Kasumi-1 (cell line): ENCODE data around the gene IRAK4.
"Not testable (repeated sequence)": the region's sequence is repeated elsewhere in the genome, so short reads cannot be mapped to it uniquely, and the experiment has no call there.

Experiments
- DNase-seq, 2 experiments: peaks; one replicate each; lab custom pipeline; 2025; lab: John Stamatoyannopoulos, UW

Gene IRAK4

DNA sequence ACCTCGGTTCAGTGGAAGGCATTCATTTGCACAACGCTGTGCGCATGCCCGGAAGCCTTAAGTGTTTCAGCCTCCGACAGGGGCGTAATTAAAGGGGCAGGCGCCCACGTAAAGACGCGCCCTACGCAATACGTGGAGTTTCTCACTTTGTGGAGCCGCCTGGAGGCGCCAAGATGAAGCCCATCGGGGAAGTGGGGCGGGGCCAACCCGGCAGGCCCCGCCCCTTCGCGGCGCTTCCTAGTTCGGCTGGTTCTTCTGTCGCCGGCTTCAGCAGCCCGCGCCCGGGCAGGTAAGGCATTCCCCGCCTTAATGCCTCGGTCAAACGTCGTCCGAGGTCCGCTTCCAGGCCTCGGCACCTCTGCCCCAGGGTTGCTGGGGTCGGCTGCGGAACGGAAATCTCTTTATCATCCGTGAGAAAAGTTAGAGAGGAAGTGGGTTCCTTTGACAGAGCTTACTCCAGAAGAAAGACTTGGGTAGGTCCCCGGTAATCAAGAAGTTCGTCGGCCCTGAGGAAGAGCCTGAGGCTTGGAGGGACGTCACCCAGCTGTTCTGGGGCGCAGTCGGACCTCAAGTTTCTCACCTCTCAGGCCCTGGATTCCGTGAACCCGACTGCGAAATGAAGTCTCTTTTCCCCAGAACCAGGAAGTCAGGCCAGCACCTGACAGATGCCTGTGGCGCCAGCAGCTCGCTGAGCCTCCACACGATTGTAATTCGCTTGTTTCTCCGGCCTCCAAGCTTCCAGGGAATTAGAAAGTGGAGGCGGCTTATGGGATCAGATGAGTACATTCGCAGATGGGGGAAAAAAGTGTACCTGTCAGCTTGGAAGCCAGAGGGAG lies at the start of gene IRAK4, which contains the start of gene PUS7L:
IRAK4 (plus strand) TSS at position 224 of the 836 bp plus-strand sequence. CDS start 9,161 bp downstream, outside the sequence.
PUS7L (minus strand) TSS at position 63 of the 836 bp plus-strand sequence. CDS start 3,545 bp downstream, outside the sequence.
- DNase-seq = peak; percentile 93 to 96

DNA sequence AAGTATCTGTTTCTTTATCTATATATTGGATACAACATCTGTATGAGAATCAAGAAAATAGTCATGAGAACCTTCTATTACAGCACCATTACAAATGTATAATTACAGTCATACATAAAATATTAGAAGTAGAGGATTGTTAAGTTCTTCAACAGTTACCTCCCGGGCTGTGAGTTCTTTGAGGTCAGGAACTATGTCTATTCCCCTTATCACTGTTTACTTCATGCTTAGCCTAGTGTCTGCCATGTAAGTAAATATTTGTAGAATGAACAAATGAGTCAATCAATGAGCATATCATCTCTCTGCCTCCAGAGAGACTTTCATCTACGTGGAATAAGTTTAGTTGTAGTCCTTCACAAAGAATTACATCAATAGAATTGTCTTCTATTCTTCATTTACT lies 47.4 kb upstream of the IRAK4 start:
- DNase-seq = no peak

DNA sequence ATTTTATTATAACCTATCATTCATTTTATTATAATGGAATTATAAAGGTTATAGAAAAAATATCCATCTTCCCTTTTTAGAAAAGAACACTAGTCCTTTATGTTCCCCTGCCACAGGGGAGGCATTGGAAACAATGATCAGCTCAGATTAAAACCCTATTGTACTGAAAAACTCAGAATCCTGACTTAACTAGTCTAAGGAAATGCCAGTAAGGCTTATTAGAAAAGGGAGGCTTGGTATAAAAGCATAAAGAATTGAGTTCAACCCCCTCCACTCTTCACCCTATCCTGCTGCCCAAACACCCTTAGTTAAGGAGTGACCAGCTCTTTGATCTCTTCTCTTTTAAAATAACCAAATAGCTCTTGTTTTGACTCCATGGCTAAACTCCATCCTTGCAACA lies 36.1 kb upstream of the IRAK4 start:
- no peak for DNase-seq

DNA sequence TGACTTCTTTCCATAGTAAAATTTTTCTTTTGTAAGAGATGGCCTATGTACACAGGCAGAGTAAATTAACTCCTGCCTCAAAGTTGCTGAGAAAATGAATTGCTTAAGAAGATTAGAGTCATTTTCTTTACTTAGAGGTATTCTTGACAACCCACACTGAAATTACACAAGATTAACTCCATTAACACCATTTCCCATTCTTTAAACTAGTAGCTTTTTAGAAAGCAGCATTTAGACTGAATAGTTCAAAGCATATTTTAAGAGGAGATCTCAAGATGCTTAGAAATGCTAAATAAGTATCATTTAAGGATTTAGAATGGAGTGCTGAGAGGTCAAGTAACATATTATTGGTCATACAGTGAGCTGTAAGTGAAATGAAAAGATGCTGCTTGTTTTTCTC lies 35.6 kb upstream of the IRAK4 start:
- DNase-seq = no peak

DNA sequence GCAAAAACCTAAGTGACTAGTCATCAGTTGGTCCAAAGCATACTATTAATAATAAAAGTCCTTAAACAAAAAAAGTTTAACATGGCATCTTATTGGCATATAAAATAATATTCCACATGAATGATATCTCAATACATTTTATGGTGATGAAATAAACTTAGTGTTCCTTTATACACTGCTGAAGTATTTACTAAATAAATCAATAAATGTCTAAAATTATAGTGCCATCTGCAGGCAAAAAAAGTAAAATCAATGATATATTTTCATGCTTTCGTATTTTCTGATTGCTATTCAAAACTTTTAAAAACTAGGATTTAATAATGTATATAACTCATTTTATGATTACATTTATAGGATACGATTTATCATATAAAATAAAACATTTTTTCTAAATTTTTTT lies 30.6 kb upstream of the IRAK4 start:
- DNase-seq = peak; percentile 4 to 28

DNA sequence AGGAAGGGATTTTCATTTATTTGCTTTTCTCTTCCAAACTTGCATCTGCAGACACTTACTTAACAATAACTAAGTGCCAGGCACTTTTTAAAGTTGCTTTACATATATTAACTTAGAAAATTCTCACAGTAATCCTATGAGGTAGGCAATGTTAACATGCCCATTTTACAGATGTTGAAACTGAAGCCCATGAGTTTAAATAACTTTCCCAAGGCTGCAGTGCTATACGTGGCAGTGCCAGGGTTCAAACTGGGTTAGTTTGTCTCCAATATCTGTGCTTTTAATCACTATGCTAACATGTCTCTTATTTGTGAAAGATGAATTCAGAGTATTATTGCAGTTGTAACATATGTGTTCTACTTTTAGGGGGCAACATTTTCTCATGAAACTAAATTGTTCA lies 30.1 kb upstream of the IRAK4 start:
- peak in 1 of 2 experiments; percentile 6 for DNase-seq

DNA sequence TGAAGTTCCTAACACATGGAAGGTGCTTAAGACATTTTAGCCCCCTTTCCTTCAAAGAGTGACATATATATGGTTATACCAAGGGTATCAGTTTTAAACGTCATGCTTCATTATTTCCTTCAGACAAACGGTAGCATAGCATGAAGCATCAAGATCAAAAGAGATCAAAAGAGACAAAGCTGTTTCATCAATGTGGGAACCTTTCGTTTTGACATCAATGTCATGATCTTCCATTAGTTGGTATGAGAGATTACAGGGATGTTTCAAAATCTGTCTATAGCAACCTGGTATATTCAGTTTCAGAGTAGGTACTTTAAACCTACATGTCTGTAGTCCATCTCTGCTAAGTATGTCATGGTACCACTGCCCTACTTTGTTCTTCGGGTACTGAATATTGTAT lies 28.5 kb upstream of the IRAK4 start:
- no peak for DNase-seq

DNA sequence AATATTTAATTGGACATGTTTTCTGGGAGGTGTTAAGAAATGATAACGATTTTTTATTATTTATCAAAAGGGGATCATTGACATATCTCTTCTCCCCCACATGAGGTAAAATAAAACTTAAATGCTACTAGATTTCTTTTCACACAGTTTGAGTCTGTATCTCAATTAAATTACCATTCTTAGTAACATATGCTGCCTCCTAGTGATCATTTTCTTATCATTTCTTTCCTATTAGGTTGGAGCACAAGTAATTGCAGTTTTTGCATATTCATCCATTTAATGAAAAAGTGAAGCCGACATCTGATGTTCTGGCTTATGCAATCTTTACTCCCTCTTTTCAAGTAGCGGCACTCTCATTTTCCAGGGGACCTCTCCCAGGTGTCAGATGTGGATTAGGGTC lies 25.1 kb upstream of the IRAK4 start:
- peak; percentile 14 to 20 for DNase-seq

DNA sequence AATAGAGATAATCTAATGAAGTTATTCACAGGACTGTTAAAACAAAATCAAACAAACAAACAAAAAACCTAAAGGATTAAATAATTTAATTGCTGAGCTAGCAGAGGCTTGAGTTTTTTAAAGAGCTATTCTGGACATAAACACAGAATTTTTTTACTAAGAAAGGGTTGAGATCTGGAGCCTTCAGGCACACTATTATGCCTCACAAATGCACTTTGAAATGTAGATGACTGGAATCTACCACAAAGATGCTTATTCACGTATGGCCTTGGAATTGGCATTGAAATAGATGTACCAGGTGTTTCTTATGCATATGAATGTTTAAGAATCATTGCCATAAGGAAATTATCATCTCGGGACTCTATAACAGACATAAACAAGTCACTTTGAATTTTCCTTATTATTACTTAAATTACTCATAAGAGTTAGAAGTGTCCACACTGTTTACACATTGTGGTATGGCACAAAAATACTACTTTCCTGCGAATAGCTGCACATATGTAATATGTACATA lies 21.8 kb upstream of the IRAK4 start:
- DNase-seq = no peak

DNA sequence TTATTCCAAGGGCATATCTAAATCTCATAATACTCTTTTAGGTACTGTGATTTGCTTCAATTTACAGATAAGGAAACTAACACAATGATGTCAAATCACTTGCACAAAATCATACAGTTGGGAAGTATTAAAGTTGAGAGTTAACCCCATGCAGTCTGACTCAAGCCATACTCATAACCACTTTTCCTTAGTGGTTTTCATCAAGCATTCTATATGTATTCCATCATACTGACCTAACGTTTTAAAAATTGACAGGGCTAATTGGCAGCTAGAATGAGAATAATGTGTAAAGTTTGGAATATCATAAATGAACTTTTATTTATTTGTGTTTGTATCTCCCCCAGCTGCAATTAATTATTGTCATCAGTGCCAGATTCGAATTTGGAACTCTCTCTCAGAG lies 21.1 kb upstream of the IRAK4 start:
- DNase-seq = no peak

DNA sequence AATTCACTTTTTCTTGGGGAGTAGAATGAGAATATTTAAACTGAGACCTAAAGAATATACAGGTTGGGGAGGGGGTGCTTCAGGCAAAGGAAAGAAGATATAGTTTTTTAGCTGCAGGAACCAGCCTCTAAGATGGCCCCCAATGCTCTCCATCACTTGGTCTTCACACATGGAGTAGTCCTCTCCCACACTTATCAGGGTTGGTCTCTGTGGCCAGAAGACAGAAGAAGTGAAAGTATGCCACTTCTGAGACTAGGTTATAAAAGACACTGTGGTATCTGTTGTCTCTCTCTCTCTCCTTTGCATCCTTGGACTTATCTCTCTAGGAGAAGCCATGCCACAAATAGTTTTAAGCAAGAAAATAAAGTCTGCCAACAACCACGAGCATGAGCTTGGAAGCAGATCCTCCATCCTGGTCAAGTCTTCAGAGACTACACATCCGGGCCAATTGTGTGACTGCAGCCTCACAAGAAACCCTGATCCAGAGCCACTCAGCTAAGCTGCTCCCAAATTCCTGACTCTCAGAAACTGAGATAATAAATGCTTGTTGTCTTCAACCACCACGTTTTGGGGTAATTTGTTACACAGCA lies 18.1 kb upstream of the IRAK4 start:
- no peak for DNase-seq

DNA sequence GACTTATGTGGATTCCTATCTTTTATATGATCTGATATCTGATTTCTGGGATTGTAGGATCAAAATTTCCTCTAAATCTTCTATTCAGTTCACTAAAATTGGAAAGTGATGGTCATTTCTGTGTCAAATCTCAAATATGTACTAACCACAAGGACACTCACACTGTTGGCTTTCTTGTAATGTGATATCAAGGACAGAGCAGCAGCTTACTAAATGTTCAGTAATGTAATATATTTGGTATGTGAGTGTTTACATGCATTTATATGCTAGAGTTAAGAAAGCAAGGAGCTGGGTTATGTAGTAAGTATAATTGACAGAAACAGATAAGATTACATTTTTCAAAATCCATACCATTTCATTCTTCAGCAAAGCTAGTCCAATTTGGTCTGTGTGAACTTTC lies 16.6 kb upstream of the IRAK4 start:
- DNase-seq = no peak

DNA sequence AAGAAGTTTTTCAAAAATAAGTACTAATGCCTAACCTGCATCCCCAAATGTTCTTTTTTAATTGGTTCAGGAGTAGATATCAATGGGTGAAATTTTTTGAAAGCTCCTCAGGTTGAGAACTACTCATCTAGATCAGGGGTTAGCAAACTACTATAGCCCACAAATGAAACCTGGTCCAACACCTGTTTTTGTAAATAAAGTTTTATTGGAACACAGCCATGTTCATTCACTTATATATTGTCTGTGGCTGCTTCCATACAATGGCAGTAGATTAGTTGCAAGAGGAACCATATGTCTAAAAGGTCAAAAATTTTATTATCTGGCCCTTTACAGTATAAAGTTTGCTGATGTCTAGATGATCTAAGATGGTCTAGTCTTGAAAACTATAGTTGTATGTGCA lies 13.9 kb upstream of the IRAK4 start:
- DNase-seq = no peak

DNA sequence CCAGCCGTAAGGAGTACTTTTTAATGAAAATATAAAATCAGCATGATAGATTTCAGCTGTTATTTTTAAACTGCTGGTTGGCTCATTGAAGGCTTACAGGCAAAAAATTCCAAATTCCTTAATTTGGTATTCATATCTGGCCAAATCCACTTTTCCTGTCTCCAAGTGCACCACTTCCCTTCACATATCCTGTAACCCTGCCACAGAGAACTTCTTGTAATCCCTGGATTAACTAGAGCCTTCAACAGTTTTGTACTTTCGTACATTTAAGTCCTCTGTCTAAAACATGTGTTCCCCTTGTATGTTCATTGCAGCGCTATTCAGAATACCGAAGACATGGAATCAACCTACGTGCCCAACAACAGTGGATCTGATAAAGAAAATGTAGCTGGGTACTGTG lies 9.7 kb upstream of the IRAK4 start:
- DNase-seq = no peak

DNA sequence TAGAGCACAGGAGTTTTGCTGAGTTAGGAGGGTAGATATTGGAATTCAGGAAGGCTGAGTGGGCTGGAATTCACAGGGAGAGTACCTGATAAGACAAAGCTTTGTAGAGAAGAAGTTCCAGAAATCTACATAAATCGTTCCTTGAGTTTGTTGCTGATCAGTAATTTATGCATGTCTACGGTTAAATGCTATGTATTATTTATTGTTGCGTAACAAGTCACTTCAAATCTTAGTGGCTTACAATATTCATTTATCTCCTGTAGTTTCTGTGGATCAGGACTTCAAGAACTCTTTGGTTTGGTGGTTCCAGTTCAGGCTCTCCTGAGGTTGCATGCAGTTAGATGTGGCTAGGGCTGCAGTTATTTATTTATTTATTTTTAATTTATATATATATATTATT lies 7.9 kb upstream of the IRAK4 start:
- DNase-seq = no peak

DNA sequence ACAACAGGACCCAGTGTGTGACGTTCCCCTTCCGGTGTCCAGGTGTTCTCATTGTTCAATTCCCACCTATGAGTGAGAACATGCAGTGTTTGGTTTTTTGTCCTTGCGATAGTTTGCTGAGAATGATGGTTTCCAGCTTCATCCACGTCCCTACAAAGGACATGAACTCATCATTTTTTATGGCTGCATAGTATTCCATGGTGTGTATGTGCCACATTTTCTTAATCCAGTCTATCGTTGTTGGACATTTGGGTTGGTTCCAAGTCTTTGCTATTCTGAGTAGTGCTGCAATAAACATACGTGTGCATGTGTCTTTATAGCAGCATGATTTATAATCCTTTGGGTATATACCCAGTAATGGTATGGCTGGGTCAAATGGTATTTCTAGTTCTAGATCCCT lies 7.4 kb upstream of the IRAK4 start:
- not testable (repeated sequence) for DNase-seq

DNA sequence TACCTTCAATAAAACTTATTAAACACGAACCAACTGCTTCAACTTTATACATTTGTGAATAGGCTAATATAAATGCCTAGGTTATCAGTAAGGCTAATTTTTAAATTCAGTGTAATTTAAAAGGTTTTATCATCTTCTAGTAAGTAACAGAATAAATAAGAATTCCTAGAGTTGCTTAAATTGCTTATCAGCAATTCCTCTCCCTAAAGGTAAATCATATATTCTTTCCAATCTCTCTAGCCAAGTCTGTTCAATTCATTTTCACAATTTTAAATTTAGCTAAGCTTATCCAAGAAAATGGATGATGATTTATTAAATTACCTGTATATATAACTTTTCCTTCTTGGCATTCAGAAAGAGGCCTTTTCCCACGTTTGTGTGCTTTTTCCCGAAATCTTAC lies 4.7 kb upstream of the IRAK4 start:
- DNase-seq = no peak

DNA sequence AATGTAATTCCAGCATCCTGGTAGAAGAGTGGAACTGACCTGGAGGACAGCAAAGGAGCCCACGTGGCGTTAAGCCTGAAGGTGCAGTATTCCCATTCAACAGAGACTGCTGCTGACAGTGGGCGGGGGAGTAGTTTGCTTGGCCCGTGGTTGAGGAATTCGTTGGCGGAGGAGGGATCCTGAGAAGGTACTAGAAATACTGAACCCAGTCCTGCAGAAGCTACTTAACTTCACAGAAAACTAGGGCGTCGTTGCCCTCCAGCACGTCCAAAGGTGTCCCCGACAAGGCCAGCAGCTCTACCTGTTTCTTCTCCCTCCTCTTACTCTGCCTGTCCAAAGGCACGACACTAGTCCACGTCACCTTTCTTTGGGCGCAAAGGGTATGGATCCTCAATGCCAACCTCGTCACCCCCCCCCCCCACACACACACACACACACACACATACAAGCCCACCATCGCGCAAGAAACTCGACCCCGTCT lies 464 bp upstream of the IRAK4 start:
- DNase-seq = peak; percentile 61 to 65

DNA sequence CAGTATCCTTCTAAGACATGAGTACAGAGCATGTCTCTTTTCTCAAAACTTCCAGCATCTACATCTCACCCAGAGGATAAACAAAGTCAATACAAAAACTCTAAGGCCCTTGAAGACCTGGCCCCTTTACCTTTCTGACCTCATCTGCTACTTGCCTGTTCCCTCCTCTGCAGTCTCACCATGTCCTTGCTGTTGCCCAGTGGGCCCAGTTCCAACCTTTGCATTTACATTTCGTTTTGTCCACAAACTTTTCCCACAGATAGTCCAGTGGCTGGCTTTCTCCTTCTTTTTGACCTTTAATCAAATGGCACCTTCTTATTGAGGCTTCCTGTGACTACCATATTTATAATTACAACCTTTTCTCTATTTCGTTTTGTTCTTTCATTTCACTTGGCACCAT lies 1.6 kb downstream of the IRAK4 start:
- no peak for DNase-seq

DNA sequence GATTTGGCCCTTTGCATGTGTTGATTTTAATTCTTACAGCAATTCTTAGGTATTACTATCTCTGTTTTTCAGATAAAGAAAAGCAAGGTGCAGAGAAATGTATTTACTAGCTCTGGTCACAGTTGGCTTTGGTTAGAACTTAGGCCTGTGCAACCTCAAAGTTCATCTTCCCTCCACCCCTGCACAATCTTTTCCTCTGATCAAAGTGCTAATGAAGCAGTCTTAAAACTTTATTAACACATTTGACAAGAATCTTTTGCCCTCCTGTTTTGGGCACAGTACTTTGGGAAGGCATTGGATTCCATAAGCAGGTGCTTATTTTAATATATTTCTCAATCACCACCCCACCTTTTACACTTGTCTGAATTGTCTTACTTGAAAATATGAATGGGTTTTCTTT lies 2.7 kb downstream of the IRAK4 start:
- DNase-seq = no peak

DNA sequence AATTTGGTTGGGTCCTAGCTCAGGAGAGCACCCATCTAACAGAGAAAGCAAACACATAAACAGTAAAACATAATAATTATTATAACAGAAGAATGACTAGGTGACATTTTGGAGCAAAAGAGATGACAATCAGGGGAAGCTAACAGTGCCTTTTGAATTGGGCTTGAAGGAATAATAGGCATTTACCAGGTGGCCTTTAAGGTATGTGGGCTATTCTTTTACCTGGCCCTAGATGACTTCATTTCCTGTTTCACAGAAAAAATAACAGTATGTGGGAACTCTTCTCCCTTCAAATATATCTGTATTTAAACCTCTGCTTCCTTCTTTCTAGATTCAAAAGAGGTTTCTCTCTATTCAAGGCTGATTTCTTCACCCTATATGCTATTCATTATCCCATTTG lies 3.8 kb downstream of the IRAK4 start:
- no peak for DNase-seq

DNA sequence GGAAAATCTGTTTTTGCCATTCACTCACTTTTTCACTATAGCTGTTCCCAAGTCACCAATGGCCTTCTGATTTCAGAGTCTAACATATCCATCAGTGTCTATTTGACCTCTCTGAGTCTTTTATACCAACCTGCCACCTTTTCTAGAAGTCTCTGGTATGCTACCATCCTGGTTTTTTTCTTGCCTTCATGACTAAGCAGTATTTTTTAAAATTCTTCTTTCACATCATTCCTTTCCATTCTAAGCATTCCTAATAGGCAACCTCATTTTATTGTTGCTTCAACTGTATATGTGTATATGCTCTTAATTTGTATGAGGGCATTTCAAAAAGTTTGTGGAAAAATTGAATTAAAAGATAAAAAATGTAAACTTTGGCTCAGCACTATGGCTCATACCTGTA lies 5.0 kb downstream of the IRAK4 start:
- no peak for DNase-seq

DNA sequence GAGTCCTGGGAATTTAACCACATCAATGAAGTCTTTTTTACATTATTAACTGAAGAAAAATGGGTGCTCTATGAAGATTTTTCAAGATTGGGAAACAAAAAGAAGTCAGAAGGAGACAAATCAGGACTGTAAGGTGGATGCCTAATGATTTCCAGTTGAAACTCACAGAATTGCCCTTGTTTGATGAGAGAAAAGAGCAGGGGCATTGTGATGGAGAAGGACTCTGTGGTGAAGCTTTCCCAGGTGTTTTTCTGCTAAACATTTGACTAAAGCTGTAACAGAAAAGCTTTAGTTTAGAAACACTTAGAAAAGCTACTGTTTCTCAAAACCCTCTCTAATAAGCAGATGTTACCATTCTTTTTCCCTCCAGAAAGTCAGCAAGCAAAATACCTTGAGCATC lies 5.8 kb downstream of the IRAK4 start:
- DNase-seq = no peak
